ENCODE data around the gene RALGAPA1. TPM values are rescaled to one million over a fixed set of nuclear protein-coding genes. Genes with fewer than 3 reads are reported as not detected.
"Not testable (repeated sequence)": the region's sequence is repeated elsewhere in the genome, so short reads cannot be mapped to it uniquely, and the experiment has no call there.

Gene RALGAPA1
- polyA plus RNA-seq, 1 donor: 33.3 TPM

- not testable (repeated sequence) for H3K27ac ChIP-seq (ENCODE audit: low read length); H3K4me1 ChIP-seq (ENCODE audit: control insufficient read depth, insufficient read depth, low read length); H3K9me3 ChIP-seq (ENCODE audit: control insufficient read depth, low read depth, low read length); H3K27me3 ChIP-seq (ENCODE audit: control insufficient read depth, insufficient read depth, low read length); H3K4me3 ChIP-seq (ENCODE audit: low read length); DNase-seq
- H3K36me3 ChIP-seq (ENCODE audit: control insufficient read depth, insufficient read depth, low read length): peaks cover 32% of the 10 kb centered on the region
- WGBS (ENCODE audit: insufficient coverage, low lambda C conversion rate): no CpG with 5 or more reads among the region's 2 CpGs
Measured at GRCh38 chr14:35842245-35842644, 33.1 kb upstream of the RALGAPA1 start.

- peaks cover 30% of the 10 kb centered on the region for H3K36me3 ChIP-seq (ENCODE audit: control insufficient read depth, insufficient read depth, low read length)
- H3K27me3 ChIP-seq (ENCODE audit: control insufficient read depth, insufficient read depth, low read length); DNase-seq; H3K27ac ChIP-seq (ENCODE audit: low read length); H3K4me1 ChIP-seq (ENCODE audit: control insufficient read depth, insufficient read depth, low read length); H3K4me3 ChIP-seq (ENCODE audit: low read length); H3K9me3 ChIP-seq (ENCODE audit: control insufficient read depth, low read depth, low read length): not testable (repeated sequence)
- no CpG with 5 or more reads among the region's 2 CpGs for WGBS (ENCODE audit: insufficient coverage, low lambda C conversion rate)
Measured at GRCh38 chr14:35841704-35842103, 32.6 kb upstream of the RALGAPA1 start.

GRCh38 chr14:35835208-35835982 lies 26.3 kb upstream of the RALGAPA1 start:
- Histone ChIP-seq H3K9me3 (ENCODE audit: control insufficient read depth, low read depth, low read length) (no peaks in the 10 kb centered on the region), H3K27ac (ENCODE audit: low read length) (no peak overlapping the region), H3K4me3 (ENCODE audit: low read length) (no peak overlapping the region), H3K27me3 (ENCODE audit: control insufficient read depth, insufficient read depth, low read length) (no peaks in the 10 kb centered on the region), H3K36me3 (ENCODE audit: control insufficient read depth, insufficient read depth, low read length) (peaks cover 21% of the 10 kb centered on the region), H3K4me1 (ENCODE audit: control insufficient read depth, insufficient read depth, low read length) (no peaks in the 10 kb centered on the region)
- no peak for DNase-seq
- 80% methylated on average over 1 of the region's 5 CpGs for WGBS (ENCODE audit: insufficient coverage, low lambda C conversion rate)

GRCh38 chr14:35829449-35829848 lies 20.4 kb upstream of the RALGAPA1 start:
- H3K9me3 ChIP-seq (ENCODE audit: control insufficient read depth, low read depth, low read length): peaks cover 6% of the 10 kb centered on the region
- H3K4me3 ChIP-seq (ENCODE audit: low read length): no peak overlapping the region
- no peaks in the 10 kb centered on the region for H3K27me3 ChIP-seq (ENCODE audit: control insufficient read depth, insufficient read depth, low read length)
- DNase-seq: no peak
- peaks cover 2% of the 10 kb centered on the region for H3K4me1 ChIP-seq (ENCODE audit: control insufficient read depth, insufficient read depth, low read length)
- no CpG with 5 or more reads among the region's 1 CpG for WGBS (ENCODE audit: insufficient coverage, low lambda C conversion rate)
- no peak overlapping the region for H3K27ac ChIP-seq (ENCODE audit: low read length)
- H3K36me3 ChIP-seq (ENCODE audit: control insufficient read depth, insufficient read depth, low read length): peaks cover 9% of the 10 kb centered on the region

GRCh38 chr14:35827678-35828472 lies 18.8 kb upstream of the RALGAPA1 start:
- Histone ChIP-seq H3K4me1 (ENCODE audit: control insufficient read depth, insufficient read depth, low read length) (peaks cover 2% of the 10 kb centered on the region), H3K27ac (ENCODE audit: low read length) (no peak overlapping the region), H3K9me3 (ENCODE audit: control insufficient read depth, low read depth, low read length) (peaks cover 6% of the 10 kb centered on the region), H3K27me3 (ENCODE audit: control insufficient read depth, insufficient read depth, low read length) (no peaks in the 10 kb centered on the region), H3K36me3 (ENCODE audit: control insufficient read depth, insufficient read depth, low read length) (peaks cover 6% of the 10 kb centered on the region), H3K4me3 (ENCODE audit: low read length) (no peak overlapping the region)
- WGBS (ENCODE audit: insufficient coverage, low lambda C conversion rate): 94% methylated on average over 6 of the region's 11 CpGs
- no peak for DNase-seq

- peaks cover 6% of the 10 kb centered on the region for H3K9me3 ChIP-seq (ENCODE audit: control insufficient read depth, low read depth, low read length)
- WGBS (ENCODE audit: insufficient coverage, low lambda C conversion rate): 5% methylated on average over 4 of the region's 11 CpGs
Measured at GRCh38 chr14:35826952-35827416, 17.9 kb upstream of the RALGAPA1 start.

GRCh38 chr14:35826218-35826951 lies 17.3 kb upstream of the RALGAPA1 start, which contains the start of gene BRMS1L:
Gene BRMS1L, plus strand, starts transcription at chr14:35826338. Its CDS starts 179 bp downstream, at chr14:35826517.
- Histone ChIP-seq H3K27me3 (ENCODE audit: control insufficient read depth, insufficient read depth, low read length) (no peaks in the 10 kb centered on the region), H3K27ac (ENCODE audit: low read length) (peak within 1 kb of the TSS; percentile 100), H3K4me1 (ENCODE audit: control insufficient read depth, insufficient read depth, low read length) (peaks cover 2% of the 10 kb centered on the region), H3K36me3 (ENCODE audit: control insufficient read depth, insufficient read depth, low read length) (peaks cover 3% of the 10 kb centered on the region), H3K4me3 (ENCODE audit: low read length) (peak within 1 kb of the TSS; percentile 100), H3K9me3 (ENCODE audit: control insufficient read depth, low read depth, low read length) (peaks cover 6% of the 10 kb centered on the region)
- peak; percentile 99 for DNase-seq
- WGBS (ENCODE audit: insufficient coverage, low lambda C conversion rate): no CpG with 5 or more reads among the region's 70 CpGs

More at GRCh38 chr14:35826952-35827416, 17.9 kb upstream of the RALGAPA1 start:
- peak overlapping the region; percentile 100 for H3K27ac ChIP-seq (ENCODE audit: low read length)
- no peak for DNase-seq
- no peaks in the 10 kb centered on the region for H3K27me3 ChIP-seq (ENCODE audit: control insufficient read depth, insufficient read depth, low read length)
- H3K4me3 ChIP-seq (ENCODE audit: low read length): peak overlapping the region; percentile 100
- H3K36me3 ChIP-seq (ENCODE audit: control insufficient read depth, insufficient read depth, low read length): peaks cover 6% of the 10 kb centered on the region
- peaks cover 2% of the 10 kb centered on the region for H3K4me1 ChIP-seq (ENCODE audit: control insufficient read depth, insufficient read depth, low read length)

- no peak for DNase-seq
- no CpG with 5 or more reads among the region's 6 CpGs for WGBS (ENCODE audit: insufficient coverage, low lambda C conversion rate)
- peaks cover 6% of the 10 kb centered on the region for H3K9me3 ChIP-seq (ENCODE audit: control insufficient read depth, low read depth, low read length)
- H3K4me3 ChIP-seq (ENCODE audit: low read length): peak overlapping the region; percentile 100
- peak overlapping the region; percentile 34 for H3K27ac ChIP-seq (ENCODE audit: low read length)
- H3K36me3 ChIP-seq (ENCODE audit: control insufficient read depth, insufficient read depth, low read length): peaks cover under 1% of the 10 kb centered on the region
- no peaks in the 10 kb centered on the region for H3K27me3 ChIP-seq (ENCODE audit: control insufficient read depth, insufficient read depth, low read length)
- peaks cover 2% of the 10 kb centered on the region for H3K4me1 ChIP-seq (ENCODE audit: control insufficient read depth, insufficient read depth, low read length)
Measured at GRCh38 chr14:35825968-35826217, 16.8 kb upstream of the RALGAPA1 start.

- DNase-seq; H3K4me3 ChIP-seq (ENCODE audit: low read length); H3K4me1 ChIP-seq (ENCODE audit: control insufficient read depth, insufficient read depth, low read length); H3K27me3 ChIP-seq (ENCODE audit: control insufficient read depth, insufficient read depth, low read length); H3K9me3 ChIP-seq (ENCODE audit: control insufficient read depth, low read depth, low read length); H3K36me3 ChIP-seq (ENCODE audit: control insufficient read depth, insufficient read depth, low read length); H3K27ac ChIP-seq (ENCODE audit: low read length): not testable (repeated sequence)
- WGBS (ENCODE audit: insufficient coverage, low lambda C conversion rate): no CpG with 5 or more reads among the region's 55 CpGs
Measured at GRCh38 chr14:35824446-35825165, 15.5 kb upstream of the RALGAPA1 start.

GRCh38 chr14:35822501-35822900 lies 13.4 kb upstream of the RALGAPA1 start:
- WGBS (ENCODE audit: insufficient coverage, low lambda C conversion rate): 80% methylated on average over 1 of the region's 3 CpGs

More at GRCh38 chr14:35822501-35822900, 13.4 kb upstream of the RALGAPA1 start:
- no peaks in the 10 kb centered on the region for H3K36me3 ChIP-seq (ENCODE audit: control insufficient read depth, insufficient read depth, low read length)
- no peak for DNase-seq
- no peak overlapping the region for H3K4me3 ChIP-seq (ENCODE audit: low read length)
- no peaks in the 10 kb centered on the region for H3K27me3 ChIP-seq (ENCODE audit: control insufficient read depth, insufficient read depth, low read length)
- H3K9me3 ChIP-seq (ENCODE audit: control insufficient read depth, low read depth, low read length): peaks cover 6% of the 10 kb centered on the region
- H3K27ac ChIP-seq (ENCODE audit: low read length): no peak overlapping the region
- no peaks in the 10 kb centered on the region for H3K4me1 ChIP-seq (ENCODE audit: control insufficient read depth, insufficient read depth, low read length)

All from large intestine (tissue), 3 donors.